Effector memory CD4-positive, alpha-beta T cell (primary cell): ENCODE measurements around the gene BLTP3A.
"Not testable (repeated sequence)": the region's sequence is repeated elsewhere in the genome, so short reads cannot be mapped to it uniquely, and the experiment has no call there.

ENCODE experiments used
- DNase-seq, 3 donors: peaks; one replicate each; pipeline ENCODE4 v3.0.0-alpha.2; 2020
- H3K27ac ChIP-seq: 2 replicates; pipeline ENCODE4 v1.7.0; 2013; ENCODE audit warnings: mild to moderate bottlenecking, low read length, moderate library complexity; ENCODE audit not compliant: insufficient read depth, poor library complexity, severe bottlenecking
- H3K27me3 ChIP-seq: replicated peaks from 2 replicates; pipeline ENCODE4 v1.7.0; 2013; ENCODE audit warnings: mild to moderate bottlenecking, low read length; ENCODE audit not compliant: insufficient read depth, control insufficient read depth, poor library complexity, severe bottlenecking
- H3K36me3 ChIP-seq: 2 replicates; pipeline ENCODE4 v1.7.0; 2013; ENCODE audit warnings: mild to moderate bottlenecking, low read length, moderate library complexity; ENCODE audit not compliant: control insufficient read depth, insufficient read depth
- H3K4me1 ChIP-seq: 2 replicates; pipeline ENCODE4 v1.7.0; 2013; ENCODE audit warnings: low read length, mild to moderate bottlenecking; ENCODE audit not compliant: control insufficient read depth, insufficient read depth, poor library complexity, severe bottlenecking
- H3K4me3 ChIP-seq: 2 replicates; pipeline ENCODE4 v1.7.0; 2013; ENCODE audit warnings: low read length, low read depth, mild to moderate bottlenecking; ENCODE audit not compliant: insufficient read depth, poor library complexity, severe bottlenecking
- H3K9me3 ChIP-seq: 2 replicates; pipeline ENCODE4 v1.7.0; 2013; ENCODE audit warnings: mild to moderate bottlenecking, low read length, moderate library complexity; ENCODE audit not compliant: control insufficient read depth
- total RNA-seq, 3 donors: gene quantifications; one replicate each; lab custom pipeline; 2026; lab: John Stamatoyannopoulos, UW

Gene BLTP3A
- 21.1 to 44.0 (median 36.4) reads per million in 3 donors for total RNA-seq

- Histone ChIP-seq H3K4me1 (peaks cover 8% of the 10 kb centered on the region), H3K27ac (peak within 1 kb of the TSS; percentile 67), H3K27me3 (no peaks in the 10 kb centered on the region), H3K9me3 (no peaks in the 10 kb centered on the region), H3K36me3 (no peaks in the 10 kb centered on the region), H3K4me3 (peak within 1 kb of the TSS; percentile 74)
- DNase-seq, result peak; percentile 39 to 57 (median 41)
These were observed at the start of gene BLTP3A for GRCh38 chr6:34791701-34792604. BLTP3A (plus strand) TSS chr6:34792083; CDS start chr6:34792251, 168 bp downstream.

- DNase-seq, result no peak
- Histone ChIP-seq H3K9me3 (no peaks in the 10 kb centered on the region), H3K4me3 (no peak overlapping the region), H3K4me1 (no peaks in the 10 kb centered on the region), H3K27ac (no peak overlapping the region), H3K27me3 (no peaks in the 10 kb centered on the region), H3K36me3 (no peaks in the 10 kb centered on the region)
These were observed 49.8 kb upstream of the BLTP3A start for GRCh38 chr6:34742094-34742493.

GRCh38 chr6:34743625-34744293 is 48.1 kb upstream of the BLTP3A start:
- H3K27ac ChIP-seq, result no peak overlapping the region

GRCh38 chr6:34744294-34744647 is 47.6 kb upstream of the BLTP3A start:
- not testable (repeated sequence) for H3K4me3 ChIP-seq, H3K9me3 ChIP-seq, H3K27ac ChIP-seq, H3K27me3 ChIP-seq, H3K36me3 ChIP-seq, DNase-seq, H3K4me1 ChIP-seq

More at GRCh38 chr6:34743625-34744293, 48.1 kb upstream of the BLTP3A start:
- no peaks in the 10 kb centered on the region for H3K4me1 ChIP-seq
- no peaks in the 10 kb centered on the region for H3K9me3 ChIP-seq
- H3K4me3 ChIP-seq, result no peak overlapping the region
- no peaks in the 10 kb centered on the region for H3K27me3 ChIP-seq
- no peak for DNase-seq
- H3K36me3 ChIP-seq, result no peaks in the 10 kb centered on the region

- Histone ChIP-seq H3K4me1 (no peaks in the 10 kb centered on the region), H3K27me3 (no peaks in the 10 kb centered on the region), H3K36me3 (no peaks in the 10 kb centered on the region), H3K27ac (no peak overlapping the region), H3K9me3 (no peaks in the 10 kb centered on the region), H3K4me3 (no peak overlapping the region)
- DNase-seq, result no peak
These were observed 46.4 kb upstream of the BLTP3A start for GRCh38 chr6:34745277-34746103.

- Histone ChIP-seq H3K9me3 (no peaks in the 10 kb centered on the region), H3K27me3 (no peaks in the 10 kb centered on the region), H3K4me1 (no peaks in the 10 kb centered on the region), H3K4me3 (no peak overlapping the region), H3K27ac (no peak overlapping the region), H3K36me3 (no peaks in the 10 kb centered on the region)
- no peak for DNase-seq
These were observed 45.6 kb upstream of the BLTP3A start for GRCh38 chr6:34746104-34746846.

GRCh38 chr6:34748757-34749156 is 43.1 kb upstream of the BLTP3A start:
- H3K9me3 ChIP-seq, result no peaks in the 10 kb centered on the region
- no peak overlapping the region for H3K4me3 ChIP-seq
- H3K4me1 ChIP-seq, result no peaks in the 10 kb centered on the region
- DNase-seq, result no peak
- no peaks in the 10 kb centered on the region for H3K36me3 ChIP-seq
- no peaks in the 10 kb centered on the region for H3K27me3 ChIP-seq
- no peak overlapping the region for H3K27ac ChIP-seq

- peak overlapping the region; percentile 99 for H3K4me3 ChIP-seq
- H3K4me1 ChIP-seq, H3K9me3 ChIP-seq, H3K27me3 ChIP-seq: not testable (repeated sequence)
- peak in 2 of 3 donors; percentile 2 to 17 for DNase-seq
- H3K36me3 ChIP-seq, result peaks cover 13% of the 10 kb centered on the region
- H3K27ac ChIP-seq, result peak overlapping the region; percentile 91
These were observed 35.4 kb upstream of the BLTP3A start for GRCh38 chr6:34756513-34756856.

- Histone ChIP-seq H3K27ac (peak overlapping the region; percentile 91), H3K36me3 (peaks cover 26% of the 10 kb centered on the region), H3K4me1 (peaks cover 8% of the 10 kb centered on the region), H3K4me3 (peak overlapping the region; percentile 99), H3K9me3 (no peaks in the 10 kb centered on the region), H3K27me3 (no peaks in the 10 kb centered on the region)
- no peak for DNase-seq
These were observed 34.1 kb upstream of the BLTP3A start for GRCh38 chr6:34757687-34758274.
